Activated CD4-positive, alpha-beta T cell treated with anti-CD3 and anti-CD28 coated beads for 24 hours (primary cell): ENCODE data around the gene POU6F2.
"Not testable (repeated sequence)": the region's sequence is repeated elsewhere in the genome, so short reads cannot be mapped to it uniquely, and the experiment has no call there.

Source experiments
- DNase-seq, 2 donors: peaks; one replicate each; pipeline ENCODE4 v3.0.0-alpha.2; 2020; ENCODE audit warnings: low read depth in 2 of 2

POU6F2 gene

GRCh38 chr7:39186131-39186530 is 208.4 kb downstream of the POU6F2 start:
- no peak for DNase-seq

- no peak for DNase-seq
Measured at GRCh38 chr7:39186671-39187070, 209.0 kb downstream of the POU6F2 start.

- no peak for DNase-seq
Measured at GRCh38 chr7:39187130-39187529, 209.4 kb downstream of the POU6F2 start.

GRCh38 chr7:39192476-39192875 is 214.8 kb downstream of the POU6F2 start:
- DNase-seq, result no peak

GRCh38 chr7:39194388-39194787 is 216.7 kb downstream of the POU6F2 start:
- not testable (repeated sequence) for DNase-seq

GRCh38 chr7:39195967-39196366 is 218.3 kb downstream of the POU6F2 start:
- DNase-seq, result no peak

GRCh38 chr7:39197831-39198230 is 220.1 kb downstream of the POU6F2 start:
- no peak for DNase-seq

- DNase-seq, result no peak
Measured at GRCh38 chr7:39198556-39198955, 220.8 kb downstream of the POU6F2 start.

- DNase-seq, result no peak
Measured at GRCh38 chr7:39199006-39199405, 221.3 kb downstream of the POU6F2 start.

GRCh38 chr7:39199951-39200350 is 222.2 kb downstream of the POU6F2 start:
- no peak for DNase-seq

- DNase-seq, result no peak
Measured at GRCh38 chr7:39202041-39202440, 224.3 kb downstream of the POU6F2 start.

- no peak for DNase-seq
Measured at GRCh38 chr7:39210362-39210761, 232.7 kb downstream of the POU6F2 start.

- no peak for DNase-seq
Measured at GRCh38 chr7:39211581-39211980, 233.9 kb downstream of the POU6F2 start.

- no peak for DNase-seq
Measured at GRCh38 chr7:39212876-39213275, 235.2 kb downstream of the POU6F2 start.

- DNase-seq, result no peak
Measured at GRCh38 chr7:39217783-39218182, 240.1 kb downstream of the POU6F2 start.

GRCh38 chr7:39219869-39220268 is 242.2 kb downstream of the POU6F2 start:
- no peak for DNase-seq

GRCh38 chr7:39221901-39222300 is 244.2 kb downstream of the POU6F2 start:
- DNase-seq, result no peak

- no peak for DNase-seq
Measured at GRCh38 chr7:39228946-39229345, 251.2 kb downstream of the POU6F2 start.

GRCh38 chr7:39233851-39234529 is 256.3 kb downstream of the POU6F2 start:
- no peak for DNase-seq

- DNase-seq, result no peak
Measured at GRCh38 chr7:39238234-39238869, 260.6 kb downstream of the POU6F2 start.

GRCh38 chr7:39240864-39241263 is 263.2 kb downstream of the POU6F2 start:
- no peak for DNase-seq

- no peak for DNase-seq
Measured at GRCh38 chr7:39247576-39247975, 269.9 kb downstream of the POU6F2 start.

- DNase-seq, result no peak
Measured at GRCh38 chr7:39248041-39248691, 270.5 kb downstream of the POU6F2 start.
